HepG2 (cell line): ENCODE measurements around the gene UBE2O. TPM values are rescaled to one million over a fixed set of nuclear protein-coding genes. Genes with fewer than 3 reads are reported as not detected.

ENCODE experiments used
- CCAR2 ChIP-seq: fragments of 200-400 bp; formaldehyde crosslinking; optimal IDR thresholded peaks from 2 replicates; pipeline ENCODE3; 2018; ENCODE audit warnings: low read depth, mild to moderate bottlenecking, low read length, moderate library complexity
- ETV5 ChIP-seq: IDR thresholded peaks from 2 replicates; pipeline ENCODE4 v1.6.1; 2018; ENCODE audit warnings: missing biosample characterization, missing genetic modification reagents, inconsistent platforms, borderline replicate concordance
- GLI4 ChIP-seq: sonication (generic); formaldehyde crosslinking; IDR thresholded peaks from 2 replicates; pipeline ENCODE4 v1.5.1; 2020; ENCODE audit warnings: missing genetic modification reagents, mild to moderate bottlenecking, moderate library complexity, borderline replicate concordance
- HMGXB3 ChIP-seq: sonication (generic); formaldehyde crosslinking; IDR thresholded peaks from 2 replicates; pipeline ENCODE4 v1.4.0; 2020; ENCODE audit warnings: missing genetic modification reagents, borderline replicate concordance
- HOXD1 ChIP-seq: sonication (generic); formaldehyde crosslinking; IDR thresholded peaks from 2 replicates; pipeline ENCODE4 v1.5.0; 2020; ENCODE audit warnings: missing genetic modification reagents
- KDM4B ChIP-seq: sonication (generic); formaldehyde crosslinking; IDR thresholded peaks from 2 replicates; pipeline ENCODE4 v1.4.0; 2020; ENCODE audit warnings: missing genetic modification reagents
- NCOA2 ChIP-seq: sonication (generic); formaldehyde crosslinking; IDR thresholded peaks from 2 replicates; pipeline ENCODE4 v1.8.0; 2022; ENCODE audit warnings: inconsistent platforms
- NFATC3 ChIP-seq: sonication (generic); formaldehyde crosslinking; IDR thresholded peaks from 2 replicates; pipeline ENCODE4 v1.5.1; 2020; ENCODE audit warnings: mild to moderate bottlenecking, missing genetic modification reagents
- SP1 ChIP-seq, 2 experiments: fragments of 450-650 bp in 1 of 2; sonication (generic) in 1 of 2; formaldehyde crosslinking in 1 of 2; IDR thresholded peaks; 2 replicates each; pipeline versions ENCODE4 v1.4.0 to v1.6.1; 2016 to 2020; ENCODE audit warnings: missing genetic modification reagents in 1 of 2
- TBP ChIP-seq: sonication (generic); formaldehyde crosslinking; IDR thresholded peaks from 2 replicates; pipeline ENCODE4 v1.5.0; 2020; ENCODE audit warnings: missing genetic modification reagents
- TFDP1 ChIP-seq: IDR thresholded peaks from 2 replicates; pipeline ENCODE4 v1.6.1; 2016; ENCODE audit warnings: missing compliant biosample characterization, missing genetic modification reagents, borderline replicate concordance
- THAP11 ChIP-seq: IDR thresholded peaks from 2 replicates; pipeline ENCODE4 v1.6.1; 2016; ENCODE audit warnings: missing biosample characterization, missing genetic modification reagents
- TRAFD1 ChIP-seq: sonication (generic); formaldehyde crosslinking; IDR thresholded peaks from 2 replicates; pipeline ENCODE4 v1.5.1; 2020; ENCODE audit warnings: missing genetic modification reagents, mild to moderate bottlenecking, borderline replicate concordance
- ZBTB44 ChIP-seq: sonication (generic); formaldehyde crosslinking; IDR thresholded peaks from 2 replicates; pipeline ENCODE4 v1.4.0; 2020; ENCODE audit warnings: missing genetic modification reagents
- ZFX ChIP-seq: sonication (generic); formaldehyde crosslinking; IDR thresholded peaks from 2 replicates; pipeline ENCODE4 v1.4.0; 2020; ENCODE audit warnings: mild to moderate bottlenecking, low read depth, missing genetic modification reagents, moderate library complexity
- ZNF557 ChIP-seq: sonication (generic); formaldehyde crosslinking; IDR thresholded peaks from 2 replicates; pipeline ENCODE4 v1.4.0; 2020; ENCODE audit warnings: missing genetic modification reagents
- ZNF580 ChIP-seq: IDR thresholded peaks from 2 replicates; pipeline ENCODE4 v1.6.1; 2016; ENCODE audit warnings: low read depth, borderline replicate concordance
- ZNF777 ChIP-seq: sonication (generic); formaldehyde crosslinking; IDR thresholded peaks from 2 replicates; pipeline ENCODE4 v1.4.0; 2020; ENCODE audit warnings: missing genetic modification reagents
- polyA plus RNA-seq, 8 experiments: library from polyadenylated mRNA; depleted of rRNA in 3 of 8; stranded (reverse) in 7 of 8; unstranded in 1 of 8; fragments of >200 nt; fragmentation: Illumina TruSeq in 4 of 8; extraction: Trizol in 4 of 8; gene quantifications; 2 replicates each; pipeline versions ENCODE4 v1.2.1 to v1.2.3, GENCODE V29; 2011 to 2016; ENCODE audit warnings: low read depth in 4 of 8, missing spikeins in 1 of 8, mixed read lengths in 1 of 8; ENCODE audit not compliant: insufficient read depth in 1 of 8
- total RNA-seq, 5 experiments: library from RNA; depleted of rRNA; stranded (reverse); fragments of >200 nt; fragmentation: Illumina TruSeq; extraction: Trizol; gene quantifications; 2 replicates each; pipeline ENCODE4 v1.2.3, GENCODE V29; 2016; ENCODE audit warnings: low read depth in 1 of 5

UBE2O gene
- total and polyA plus RNA-seq, 2 of the 13 experiments (the other 11 are each of a cell fraction or from before 2014, with no cell fraction given): 21.5 to 23.5 TPM

- TF ChIP-seq ZNF557 (peak; percentile 69; the same call in 1 of the 2 replicates), ZFX (CRISPR knock-in tag) (no peak; the same call in 1 of the 2 replicates), CCAR2 (no peak), GLI4 (CRISPR knock-in tag) (no peak), ETV5 (no peak), HOXD1 (0 out of 2 replicates have a peak, but pooled peaks have one; percentile 61), ZNF777 (CRISPR knock-in tag) (0 out of 2 replicates have a peak, but pooled peaks have one; percentile 24), THAP11 (CRISPR knock-in tag) (0 out of 2 replicates have a peak, but pooled peaks have one; percentile 37), ZBTB44 (CRISPR knock-in tag) (no peak), TBP (peak; percentile 93), TFDP1 (CRISPR knock-in tag) (no peak), KDM4B (CRISPR knock-in tag) (0 out of 2 replicates have a peak, but pooled peaks have one; percentile 40), TRAFD1 (CRISPR knock-in tag) (peak; percentile 69; the same call in 1 of the 2 replicates), HMGXB3 (0 out of 2 replicates have a peak, but pooled peaks have one; percentile 69), NCOA2 (CRISPR knock-in tag) (0 out of 2 replicates have a peak, but pooled peaks have one; percentile 20), ZNF580 (CRISPR knock-in tag) (peak; percentile 84; the same call in 1 of the 2 replicates), SP1 (IDR thresholded peaks at IDR 0.05) (no peak), SP1 (CRISPR knock-in tag; IDR thresholded peaks at IDR 0.05) (peak; percentile 58), NFATC3 (peak; percentile 76; the same call in 1 of the 2 replicates)
Measured at GRCh38 chr17:76397687-76398522, 55.0 kb downstream of the UBE2O start (continued).
